Cardiac fibroblast (primary cell): Measurements from ENCODE around the gene ACR.

Experiments used
- DNase-seq, 2 donors: peaks; one replicate each; pipeline versions ENCODE4 v3.0.0 to v3.0.0-alpha.2; 2010; ENCODE audit warnings: low read depth in 2 of 2
- H3K4me3 ChIP-seq, 2 donors: replicated peaks in 1 of 2; 1 replicate in 1 of 2; 2 replicates in 1 of 2; pipeline ENCODE4 v1.5.1; 2011; ENCODE audit warnings: low read depth in 2 of 2, low read length in 2 of 2, mild to moderate bottlenecking in 2 of 2, moderate library complexity in 1 of 2
- CTCF ChIP-seq: IDR thresholded peaks from one replicate; pipeline ENCODE4 v1.5.1; 2011; ENCODE audit warnings: low read depth, mild to moderate bottlenecking, low read length, inconsistent platforms

Gene ACR

GRCh38 chr22:50708996-50709395 is 29.0 kb upstream of the ACR start:
- no peak overlapping the region for H3K4me3 ChIP-seq
- DNase-seq = no peak
- TF ChIP-seq CTCF = no peak

GRCh38 chr22:50710221-50710620 is 27.8 kb upstream of the ACR start:
- H3K4me3 ChIP-seq = no peak overlapping the region
- DNase-seq = no peak
- TF ChIP-seq CTCF = no peak

GRCh38 chr22:50710886-50711285 is 27.1 kb upstream of the ACR start:
- TF ChIP-seq CTCF = no peak
- H3K4me3 ChIP-seq = no peak overlapping the region
- no peak for DNase-seq

- H3K4me3 ChIP-seq = no peak overlapping the region
- peak in 1 of 2 donors; percentile 50 for DNase-seq
- TF ChIP-seq CTCF = no peak
Measured at GRCh38 chr22:50711446-50712340, 26.3 kb upstream of the ACR start.

DNA sequence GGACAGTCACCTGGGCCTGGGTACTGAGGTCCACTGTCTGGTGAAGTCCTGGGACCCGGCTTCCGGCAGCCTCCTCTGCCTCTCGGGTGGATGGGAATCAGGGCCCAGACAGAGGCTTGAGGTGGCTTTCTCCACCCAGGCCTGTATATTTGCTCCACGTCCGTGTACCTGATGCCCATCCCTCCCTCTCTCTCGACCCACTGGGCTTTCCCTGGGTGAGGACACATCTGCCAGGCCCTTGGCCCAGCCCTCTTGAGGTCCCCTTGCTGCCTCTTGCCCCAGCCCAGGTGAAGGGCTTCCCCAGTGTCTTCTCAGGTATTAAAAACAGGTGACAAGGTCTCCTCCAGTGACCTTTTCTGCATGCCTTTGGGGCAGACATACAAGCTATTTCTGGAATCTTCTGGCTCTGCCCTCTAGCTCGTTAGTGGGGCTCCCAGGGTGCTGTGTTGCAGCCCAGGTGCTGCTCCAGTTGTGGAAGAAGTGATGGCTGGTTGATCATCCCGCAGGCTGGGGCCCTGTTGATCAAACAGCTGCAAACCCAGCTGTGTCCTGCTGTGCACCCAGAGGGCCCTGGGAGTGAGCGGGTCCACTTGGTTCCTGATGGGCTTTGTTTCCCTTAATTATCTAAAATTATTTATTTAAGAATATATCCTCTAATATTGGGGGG is 25.5 kb upstream of the ACR start:
- H3K4me3 ChIP-seq = no peak overlapping the region
- DNase-seq = no peak
- no peak for TF ChIP-seq CTCF

DNA sequence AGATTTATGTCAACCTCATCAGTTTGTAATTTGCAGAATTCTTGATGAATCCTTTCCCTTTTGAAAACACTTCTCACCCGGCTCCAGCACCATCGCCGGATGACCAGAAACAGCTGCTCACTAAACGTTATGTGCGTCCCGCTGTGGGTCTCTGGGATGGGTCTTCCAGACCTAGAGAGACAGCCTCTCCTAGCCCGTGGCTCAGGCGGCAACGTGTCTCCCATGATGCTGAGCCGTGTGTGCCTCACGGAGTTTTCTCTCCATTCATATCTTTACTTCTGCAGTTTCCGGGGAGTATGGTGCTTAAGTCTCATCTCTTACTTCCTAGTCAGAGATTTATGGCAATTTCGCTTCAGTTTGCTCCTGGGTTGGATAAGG is 25.0 kb upstream of the ACR start:
- H3K4me3 ChIP-seq = no peak overlapping the region
- TF ChIP-seq CTCF = no peak
- no peak for DNase-seq
